ENCODE results near the gene TRPV4. TPM values are rescaled to one million over a fixed set of nuclear protein-coding genes. Genes with fewer than 3 reads are reported as not detected.

The TRPV4 gene
- 1 to 10 TPM in 2 of 3 donors, under 1 TPM in 1; 0.70 to 1.4 (median 1.3) TPM for polyA plus RNA-seq

- H3K27ac ChIP-seq (ENCODE audit: low read depth, low read length): no peak within 1 kb of the TSS
- WGBS, 3 donors: 18 to 29% (median 19%) methylated on average over 39 to 67 of the region's 67 CpGs
Measured at GRCh38 chr12:109833307-109834189, at the start of gene TRPV4. TRPV4 (minus strand) TSS chr12:109833398; CDS start chr12:109814796, 18,602 bp downstream.

DNA sequence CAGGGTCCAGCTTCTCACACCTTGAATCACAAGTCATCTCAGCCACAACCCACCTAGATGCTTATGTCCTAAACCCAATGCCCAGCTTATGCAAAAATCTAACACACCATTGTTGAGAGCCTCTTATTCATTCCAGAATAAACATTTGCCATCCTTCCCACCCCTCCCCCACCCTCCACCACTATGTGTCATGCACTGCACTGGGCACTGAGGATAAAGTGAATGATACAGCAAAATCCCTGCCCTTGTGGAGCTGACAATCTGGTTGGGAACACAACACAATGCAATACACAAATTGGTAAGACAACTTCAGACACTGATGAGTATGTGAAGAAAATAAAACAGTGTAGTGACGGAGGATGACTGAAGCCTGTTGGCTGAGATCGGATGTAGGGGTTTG lies 48.6 kb upstream of the TRPV4 start:
- 83 to 94% (median 94%) methylated on average over 2 of the region's 2 CpGs for WGBS, 3 donors
- no peak overlapping the region for H3K27ac ChIP-seq (ENCODE audit: low read depth, low read length)

DNA sequence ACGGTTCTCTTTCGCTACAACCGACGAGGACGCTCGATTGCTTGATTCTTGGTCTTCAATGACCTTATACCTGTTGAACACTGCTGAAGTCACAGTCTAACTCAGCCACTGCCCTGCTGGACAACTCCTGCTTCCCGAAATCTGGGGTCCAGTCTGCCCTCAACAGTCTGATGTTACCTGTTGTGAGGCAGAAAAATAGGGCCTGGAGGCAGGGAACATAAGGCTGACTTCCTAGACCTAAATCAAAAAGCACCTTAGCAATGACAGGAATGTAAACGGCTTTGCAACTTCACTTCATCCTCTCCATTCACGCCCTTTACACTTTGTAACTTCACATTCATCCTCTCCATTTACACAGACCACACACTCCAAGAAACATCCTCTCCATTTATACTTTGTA lies 47.7 kb upstream of the TRPV4 start:
- 6 to 16% (median 10%) methylated on average over 9 of the region's 9 CpGs for WGBS, 3 donors

DNA sequence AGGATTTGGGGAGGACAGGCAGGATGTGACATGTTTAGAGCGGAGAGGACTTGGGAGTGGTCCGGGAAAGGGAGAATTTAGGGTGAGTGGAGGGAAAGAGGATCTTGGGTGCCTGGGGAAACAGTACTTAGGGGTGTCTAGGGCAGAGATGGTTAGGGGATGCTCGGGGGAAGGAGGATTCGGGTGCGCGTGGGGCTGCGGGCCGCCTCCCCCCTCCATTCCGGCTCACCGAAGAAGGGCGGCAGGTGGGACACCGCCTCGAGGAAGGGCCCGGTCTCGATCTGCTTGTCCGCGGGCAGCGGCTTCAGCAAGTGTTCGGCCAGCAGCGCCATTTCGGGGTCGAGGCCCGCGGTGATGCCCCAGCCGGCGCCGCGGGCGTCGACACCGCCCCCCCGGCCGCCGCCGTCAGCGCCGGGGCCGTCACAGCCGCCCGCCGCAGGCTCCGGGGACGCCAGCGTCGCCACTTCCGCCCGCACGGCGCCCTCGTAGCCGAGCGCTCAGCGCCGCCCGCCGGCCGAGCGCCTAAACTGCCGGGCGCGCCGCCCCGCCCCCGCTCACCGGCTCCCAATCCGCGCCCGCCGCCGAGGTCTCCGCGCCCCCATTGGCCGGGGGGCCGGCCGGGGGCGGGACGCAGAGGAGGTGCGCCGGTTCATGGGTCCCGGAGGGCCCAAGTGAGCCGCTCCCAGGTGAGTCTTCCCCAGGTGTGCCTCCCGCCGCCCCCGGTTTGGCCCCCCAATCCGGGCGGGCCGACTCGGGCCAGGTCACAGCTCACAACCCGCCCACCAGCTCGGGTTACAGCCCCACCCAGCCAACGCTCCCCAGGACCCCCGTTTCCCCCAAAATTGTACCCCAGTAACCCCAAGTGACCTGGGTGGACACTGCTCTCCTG lies 47.1 kb upstream of the TRPV4 start, which contains the start of gene GLTP:
GLTP (minus strand) TSS at position 499 of the 889 bp plus-strand sequence; CDS start at position 332, 167 bp downstream.
- no peak within 1 kb of the TSS for H3K27ac ChIP-seq (ENCODE audit: low read depth, low read length)
- 0 to 1% (median 1%) methylated on average over 58 to 92 of the region's 92 CpGs for WGBS, 3 donors

More for the DNA sequence above, 47.7 kb upstream of the TRPV4 start:
- H3K27ac ChIP-seq (ENCODE audit: low read depth, low read length): no peak overlapping the region

GRCh38 chr12:109879351-109880042 lies 46.3 kb upstream of the TRPV4 start:
- 4 to 7% (median 5%) methylated on average over 13 of the region's 13 CpGs for WGBS, 3 donors
- H3K27ac ChIP-seq (ENCODE audit: low read depth, low read length): no peak overlapping the region

GRCh38 chr12:109878749-109879148 lies 45.6 kb upstream of the TRPV4 start:
- no peak overlapping the region for H3K27ac ChIP-seq (ENCODE audit: low read depth, low read length)
- WGBS, 3 donors: 64 to 79% (median 68%) methylated on average over 7 of the region's 7 CpGs

DNA sequence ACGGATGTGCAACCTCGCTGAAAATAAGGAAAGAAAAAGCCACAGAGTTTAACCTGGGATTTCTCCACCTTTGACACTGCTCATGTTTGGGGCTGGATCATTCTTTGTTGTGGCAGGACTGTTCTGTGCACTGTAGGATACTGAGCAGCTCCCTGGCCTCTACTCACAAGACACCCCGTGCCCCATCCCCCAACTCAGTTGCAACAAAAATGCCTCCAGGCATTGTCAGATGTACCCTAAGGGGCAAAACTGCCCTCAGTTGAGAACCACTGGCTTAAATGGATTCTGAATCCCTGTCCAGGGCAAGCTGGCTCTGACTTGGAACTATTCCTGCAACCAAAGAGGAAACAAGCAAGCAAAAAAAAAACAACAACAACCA lies 45.0 kb upstream of the TRPV4 start:
- no peak overlapping the region for H3K27ac ChIP-seq (ENCODE audit: low read depth, low read length)
- 67 to 83% (median 78%) methylated on average over 3 of the region's 3 CpGs for WGBS, 3 donors

DNA sequence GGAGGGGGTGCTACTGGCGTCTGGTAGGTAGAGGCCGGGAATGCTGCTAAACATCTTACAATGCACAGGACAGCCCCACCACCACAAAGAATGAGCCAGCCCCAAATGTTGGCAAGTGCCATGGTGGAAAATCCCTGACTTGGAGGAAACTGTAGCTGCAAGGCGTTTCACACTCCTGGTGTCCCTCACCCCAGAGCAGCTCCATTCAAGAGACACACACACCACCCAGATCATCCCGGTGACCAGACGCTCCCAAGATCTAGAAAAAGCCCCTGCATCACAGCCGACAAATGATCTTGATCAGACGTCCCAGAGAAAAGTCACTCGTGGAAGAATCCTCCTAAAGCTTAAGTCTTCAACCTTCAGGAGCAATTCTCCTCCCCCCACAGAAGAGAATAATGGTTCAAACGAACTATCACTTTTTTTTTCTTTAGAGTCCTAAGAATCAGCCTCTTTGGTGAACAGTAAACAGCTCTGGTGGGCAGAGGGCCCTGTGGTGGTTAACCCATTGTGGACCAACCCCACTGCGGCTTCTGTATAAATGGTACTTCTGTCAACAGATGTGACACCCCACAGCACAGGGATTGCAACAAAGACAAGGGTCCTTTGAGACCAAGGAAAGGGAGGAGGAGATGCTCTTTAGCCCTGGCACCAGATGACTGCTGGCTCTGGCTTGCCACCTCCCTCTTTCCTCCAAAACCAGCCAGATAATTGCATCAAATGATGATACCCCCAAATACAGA lies 44.5 kb upstream of the TRPV4 start:
- H3K27ac ChIP-seq (ENCODE audit: low read depth, low read length): no peak overlapping the region
- WGBS, 3 donors: 67 to 74% (median 72%) methylated on average over 10 of the region's 10 CpGs

GRCh38 chr12:109876406-109876805 lies 43.2 kb upstream of the TRPV4 start:
- no peak overlapping the region for H3K27ac ChIP-seq (ENCODE audit: low read depth, low read length)

- 69 to 87% (median 80%) methylated on average over 6 of the region's 6 CpGs for WGBS, 3 donors
Measured at GRCh38 chr12:109875572-109876131, 42.5 kb upstream of the TRPV4 start.

DNA sequence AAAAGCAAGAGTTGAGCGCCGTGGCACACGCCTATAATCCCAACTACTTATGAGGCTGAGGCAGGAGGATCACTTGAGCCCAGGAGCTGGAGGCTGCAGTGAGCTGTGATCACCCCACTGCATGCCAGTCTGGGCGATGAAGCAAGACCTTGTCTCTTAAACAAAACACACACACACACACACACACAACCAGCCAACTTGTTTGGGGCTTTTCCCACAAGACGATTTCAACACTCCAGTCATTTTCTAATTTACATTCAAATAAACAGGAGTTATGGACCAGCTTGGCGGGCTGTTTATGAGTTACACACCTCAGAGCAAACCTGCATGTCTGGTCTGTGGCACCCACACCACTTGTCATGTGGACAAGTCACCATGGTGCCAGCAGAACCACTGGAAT lies 40.5 kb upstream of the TRPV4 start:
- WGBS, 3 donors: 88 to 92% (median 91%) methylated on average over 6 of the region's 6 CpGs

More at GRCh38 chr12:109875572-109876131, 42.5 kb upstream of the TRPV4 start:
- H3K27ac ChIP-seq (ENCODE audit: low read depth, low read length): no peak overlapping the region

GRCh38 chr12:109871668-109872314 lies 38.6 kb upstream of the TRPV4 start:
- no peak overlapping the region for H3K27ac ChIP-seq (ENCODE audit: low read depth, low read length)
- 67 to 70% (median 69%) methylated on average over 7 of the region's 7 CpGs for WGBS, 3 donors

More for the DNA sequence above, 40.5 kb upstream of the TRPV4 start:
- H3K27ac ChIP-seq (ENCODE audit: low read depth, low read length): no peak overlapping the region

DNA sequence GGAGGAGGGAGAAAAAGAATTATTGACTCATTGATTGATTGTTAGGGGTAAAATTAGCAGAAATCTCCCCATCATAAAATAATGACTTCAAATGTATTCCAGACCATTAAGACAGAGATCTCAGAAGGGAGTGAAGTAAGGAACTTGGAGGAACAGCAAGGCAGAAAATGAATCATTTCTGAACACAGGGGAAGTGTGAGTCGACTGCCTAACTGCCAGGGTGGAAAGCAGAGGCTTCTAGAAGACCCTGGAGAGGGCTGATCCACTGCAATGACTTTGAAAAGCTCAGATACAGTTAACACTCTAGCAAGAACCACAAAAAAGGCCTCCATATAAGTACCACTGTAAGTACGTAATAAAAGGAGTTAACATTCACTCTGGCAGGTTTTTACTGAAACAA lies 37.5 kb upstream of the TRPV4 start:
- no peak overlapping the region for H3K27ac ChIP-seq (ENCODE audit: low read depth, low read length)
- WGBS, 3 donors: 51 to 74% (median 62%) methylated on average over 2 of the region's 2 CpGs

DNA sequence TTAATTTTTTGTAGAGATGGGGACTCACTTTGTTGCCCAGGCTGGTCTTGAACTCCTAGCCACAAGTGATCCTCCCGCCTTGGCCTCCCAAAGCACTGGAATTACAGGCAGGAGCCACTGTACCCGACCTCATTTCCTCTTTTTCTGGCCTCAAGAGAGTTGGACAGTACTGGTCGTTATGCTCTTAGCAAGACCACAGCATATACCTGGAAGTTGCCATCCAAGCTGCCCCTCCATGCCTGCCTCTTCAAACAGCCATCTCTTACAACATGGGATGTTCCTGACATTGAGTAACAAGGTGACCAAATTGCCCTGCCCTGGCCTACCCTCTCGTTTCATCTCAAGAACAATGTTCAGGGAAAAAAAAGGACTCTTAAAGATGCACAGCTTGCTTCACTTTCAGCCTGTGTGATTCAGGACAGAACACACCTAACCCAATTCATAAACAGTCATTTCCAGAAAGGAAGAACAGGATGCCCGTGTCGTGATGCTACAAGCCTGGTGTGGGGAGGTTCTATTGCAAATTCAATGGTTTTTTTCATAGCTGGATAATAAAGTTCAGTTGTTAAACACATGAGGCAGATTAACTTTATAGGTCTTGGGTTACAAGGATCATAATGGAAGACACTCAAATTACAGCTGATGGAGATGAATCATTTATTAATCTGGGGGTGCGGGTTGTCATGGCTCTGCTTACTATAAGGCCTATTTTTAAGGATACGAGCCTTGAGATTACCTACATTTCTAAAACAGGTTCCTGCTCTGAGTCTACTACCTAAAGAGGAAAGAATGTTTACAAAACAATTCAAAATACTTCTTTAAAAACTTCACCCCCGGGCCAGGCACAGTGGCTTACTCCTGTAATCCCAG lies 35.2 kb upstream of the TRPV4 start:
- no peak overlapping the region for H3K27ac ChIP-seq (ENCODE audit: low read depth, low read length)
- 61 to 91% (median 71%) methylated on average over 9 of the region's 9 CpGs for WGBS, 3 donors

GRCh38 chr12:109864916-109865315 lies 31.7 kb upstream of the TRPV4 start:
- no peak overlapping the region for H3K27ac ChIP-seq (ENCODE audit: low read depth, low read length)
- 41 to 72% (median 56%) methylated on average over 3 of the region's 3 CpGs for WGBS, 3 donors

Measured in adipose tissue (tissue), 3 donors.